HG03460 (cell line): ENCODE data around the gene ERGIC2.
"Not testable (repeated sequence)": the region's sequence is repeated elsewhere in the genome, so short reads cannot be mapped to it uniquely, and the experiment has no call there.

Experiments used
- ATAC-seq: cut with Tn5 transposase; IDR thresholded peaks from one replicate; pipeline ENCODE4 v1.9.1; 2021; ENCODE audit not compliant: unreplicated experiment

ERGIC2 gene

DNA sequence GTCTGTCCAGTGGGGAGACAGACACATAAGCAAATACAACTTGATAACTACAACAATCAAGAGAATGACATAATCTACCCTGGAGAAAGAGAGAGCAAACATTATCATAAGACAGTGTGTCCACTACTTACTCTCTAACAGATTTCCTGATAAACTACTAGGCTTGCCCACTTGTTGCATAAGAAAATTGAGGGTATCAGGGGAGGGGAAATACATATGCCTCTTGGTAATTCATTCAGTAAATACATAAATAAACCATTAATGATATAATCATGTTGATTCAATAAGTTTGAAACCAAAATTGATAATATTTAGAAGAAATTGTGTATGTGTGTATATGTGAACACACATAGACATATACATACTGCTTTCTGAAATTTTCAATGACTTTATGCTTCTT is 76.6 kb downstream of the ERGIC2 start:
- ATAC-seq = no peak

DNA sequence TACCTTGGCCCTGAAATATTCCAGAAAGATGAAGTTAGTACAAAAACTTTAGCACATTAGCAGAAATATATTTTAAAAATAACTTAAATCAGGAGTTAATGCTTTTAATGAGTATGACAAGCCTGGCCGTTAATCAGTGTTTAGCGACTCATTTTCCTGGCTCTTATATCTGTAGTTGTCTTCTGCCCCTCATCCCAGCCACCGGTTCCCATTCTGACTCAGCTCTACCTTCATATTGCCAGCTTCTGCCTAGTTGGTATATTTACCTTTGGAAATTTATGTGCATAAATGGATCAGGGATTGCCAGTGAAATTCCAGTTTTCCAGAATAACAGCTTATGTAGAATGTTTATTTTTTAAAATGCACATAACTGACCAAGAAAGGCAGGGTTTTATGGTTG is 79.9 kb downstream of the ERGIC2 start:
- ATAC-seq = no peak

GRCh38 chr12:29299633-29300032 is 81.3 kb downstream of the ERGIC2 start:
- ATAC-seq = no peak

DNA sequence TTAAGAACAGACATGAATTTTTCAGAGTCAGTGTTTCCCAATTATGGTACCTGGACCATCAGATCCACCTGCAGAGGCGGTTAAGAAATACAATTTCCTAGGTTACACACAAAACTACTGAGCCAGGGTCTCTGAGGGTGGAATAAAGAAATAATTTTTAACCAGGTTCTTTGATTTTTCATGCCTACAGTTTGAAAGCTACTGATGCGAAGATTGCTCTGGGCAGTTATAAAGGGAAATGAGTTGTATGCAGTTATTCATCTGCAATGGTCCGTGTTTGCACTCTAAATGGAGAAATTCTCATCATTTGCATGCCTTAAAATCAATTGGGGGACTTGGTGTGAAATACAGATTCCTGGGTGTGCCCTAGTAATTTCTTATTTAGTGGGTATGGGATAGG is 89.7 kb downstream of the ERGIC2 start:
- no peak for ATAC-seq

- not testable (repeated sequence) for ATAC-seq
Observed at GRCh38 chr12:29290475-29290874, 90.5 kb downstream of the ERGIC2 start.

DNA sequence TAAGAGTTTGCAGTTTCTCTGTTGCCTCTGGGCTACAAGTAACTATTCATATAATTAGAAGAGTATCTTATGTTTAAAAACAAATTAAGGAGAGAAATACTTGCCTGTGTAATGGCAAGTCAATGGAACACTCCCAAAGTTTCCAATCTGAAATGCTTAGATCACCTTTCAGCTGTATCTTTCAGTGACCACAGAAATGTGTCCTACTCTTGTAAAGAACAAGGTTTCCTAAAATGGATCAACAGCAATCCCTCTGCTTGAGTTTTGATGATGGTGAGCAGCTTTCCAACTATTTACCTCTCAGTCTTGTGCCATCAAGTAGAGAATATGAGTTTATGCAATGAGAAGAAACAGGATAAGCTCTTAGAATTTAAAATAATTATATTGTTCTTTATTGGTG is 92.9 kb downstream of the ERGIC2 start:
- ATAC-seq = no peak

GRCh38 chr12:29287622-29288021 is 93.3 kb downstream of the ERGIC2 start:
- no peak for ATAC-seq
